NT2/D1 (cell line): Measurements from ENCODE around the gene ARHGEF10L.

Source experiments
- SUZ12 ChIP-seq: IDR thresholded peaks from 2 replicates; pipeline ENCODE4 v1.6.1; 2011; ENCODE audit not compliant: insufficient read length, insufficient read depth; ENCODE audit errors: extremely low read depth
- YY1 ChIP-seq: IDR thresholded peaks from 2 replicates; pipeline ENCODE4 v1.6.1; 2011; ENCODE audit not compliant: insufficient read length, insufficient read depth
- ZNF274 ChIP-seq: IDR thresholded peaks from 2 replicates; pipeline ENCODE4 v1.6.1; 2011; ENCODE audit warnings: mild to moderate bottlenecking, low read depth, low read length

DNA sequence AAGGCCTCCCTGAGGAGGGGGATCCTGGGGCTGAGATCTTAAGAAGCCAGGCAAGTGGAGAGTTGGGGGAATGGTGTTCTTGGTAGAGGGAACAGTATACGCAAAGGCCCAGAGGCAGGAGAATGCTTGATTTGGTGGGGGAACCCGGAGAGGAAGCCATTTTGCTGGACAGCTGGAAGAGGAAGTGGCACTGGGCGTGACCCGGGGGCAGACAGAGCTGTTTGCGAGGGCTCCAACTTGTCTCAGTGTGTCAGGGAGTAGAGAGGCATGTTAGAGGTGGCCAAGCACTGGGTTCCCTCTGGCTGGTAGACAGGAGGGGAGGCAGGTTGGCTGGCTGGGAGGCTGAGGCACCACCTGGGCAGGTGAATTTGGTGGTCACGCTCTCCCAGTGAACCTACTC is 119.3 kb downstream of the ARHGEF10L start:
- TF ChIP-seq YY1 (no peak), ZNF274 (no peak), SUZ12 (no peak)
